CD4-positive, alpha-beta T cell treated with Interleukin-15 for 1 hour (primary cell): ENCODE measurements around the gene GHRH.

Experiments
- DNase-seq: peaks from one replicate; pipeline ENCODE4 v3.0.0-alpha.2; 2020

The GHRH gene

DNA sequence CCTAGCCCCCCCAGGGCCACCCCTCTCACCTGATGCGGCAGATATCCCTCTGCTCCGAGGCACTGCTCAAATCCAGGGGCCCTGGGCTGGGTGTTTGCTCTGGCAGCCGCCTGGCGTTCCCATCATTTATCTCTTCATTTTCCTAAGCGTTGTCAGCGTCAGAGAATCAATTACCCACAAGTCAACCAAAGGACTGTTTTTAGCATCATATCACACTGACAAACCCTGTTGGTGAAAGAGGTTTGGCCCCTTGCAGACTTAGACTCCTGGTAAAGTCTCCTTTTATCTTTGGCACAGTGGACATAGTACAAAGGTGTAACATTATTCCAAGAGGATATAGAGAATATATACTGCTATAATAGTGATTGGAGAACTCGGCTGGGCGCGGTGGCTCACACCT lies at the start of gene GHRH:
Gene GHRH, minus strand, starts transcription at position 101 of the 400 bp plus-strand sequence. CDS start 4,925 bp downstream, outside the sequence.
- DNase-seq = no peak

DNA sequence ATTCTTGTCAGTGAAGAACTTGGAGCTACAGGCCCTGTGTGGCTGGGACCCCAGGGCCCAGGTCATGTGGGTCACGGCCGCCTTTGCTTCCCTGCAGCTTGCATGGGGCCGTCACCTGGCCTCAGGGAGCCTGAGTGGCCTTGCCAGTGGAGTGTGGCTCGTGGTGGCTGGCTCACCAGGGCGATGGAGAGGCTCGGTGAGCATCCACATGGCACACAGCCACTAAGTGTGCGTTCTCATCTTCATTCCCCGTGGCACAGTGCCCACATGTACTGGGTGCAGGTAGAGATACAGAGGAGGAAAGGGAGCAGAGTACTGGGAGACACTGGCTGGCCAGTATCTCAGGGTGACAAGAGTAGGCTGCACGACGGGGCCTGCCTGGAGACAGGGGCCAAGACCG lies 49.3 kb upstream of the GHRH start:
- no peak for DNase-seq

DNA sequence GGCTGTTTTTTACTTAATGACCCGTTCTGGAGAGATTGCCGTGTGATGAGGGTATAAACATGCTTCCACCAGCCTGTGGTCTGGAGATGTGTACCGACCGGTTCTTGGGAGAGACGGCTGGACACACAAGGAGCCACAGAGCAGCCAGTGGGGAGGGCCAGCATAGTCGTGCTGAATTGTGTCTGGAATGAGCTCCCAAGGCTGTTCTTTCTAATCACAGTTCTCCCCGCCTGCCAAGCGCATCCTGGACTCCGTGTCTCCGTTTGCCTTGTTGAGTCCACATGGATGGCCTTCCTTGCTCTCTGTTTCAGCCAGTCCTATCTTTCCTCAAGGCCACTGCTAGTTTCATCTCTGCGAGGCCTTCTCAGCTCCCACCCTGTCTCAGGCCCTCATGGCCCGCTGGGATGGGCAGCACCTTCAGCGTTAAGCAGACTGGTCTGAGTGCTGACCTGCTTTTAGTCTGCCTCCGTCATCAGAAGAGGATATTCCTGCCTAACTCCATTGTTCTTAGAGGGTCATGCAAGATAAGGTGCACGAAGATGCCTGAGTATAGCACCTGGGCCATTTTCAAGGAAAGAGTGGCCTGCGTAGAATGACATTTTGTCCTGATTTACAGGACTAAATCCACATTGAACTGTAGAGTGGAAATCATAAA lies 48.4 kb upstream of the GHRH start:
- DNase-seq = no peak

GRCh38 chr20:37309290-37309689 lies 47.7 kb upstream of the GHRH start:
- no peak for DNase-seq

- no peak for DNase-seq
These were observed 46.8 kb upstream of the GHRH start for GRCh38 chr20:37308086-37309050.

DNA sequence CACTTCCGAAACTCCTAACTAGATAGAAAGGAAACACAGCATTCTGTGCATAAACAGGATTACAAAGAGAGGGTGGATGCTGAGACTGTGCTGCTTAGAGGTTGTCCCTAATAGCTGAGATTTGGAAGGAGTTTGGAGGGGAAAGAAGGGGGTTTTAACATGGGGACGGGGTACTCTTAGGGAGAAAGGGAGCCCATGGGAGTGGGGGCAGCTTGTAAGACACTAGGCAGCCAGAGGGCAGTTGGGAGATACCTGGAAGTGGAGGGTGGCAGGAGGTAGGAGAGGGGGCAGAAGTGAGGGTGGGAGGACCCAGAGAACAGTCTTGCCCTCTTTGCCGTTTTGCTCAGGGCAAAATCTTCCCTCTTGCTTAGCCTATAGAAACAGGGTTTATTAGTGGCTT lies 44.2 kb upstream of the GHRH start:
- no peak for DNase-seq

DNA sequence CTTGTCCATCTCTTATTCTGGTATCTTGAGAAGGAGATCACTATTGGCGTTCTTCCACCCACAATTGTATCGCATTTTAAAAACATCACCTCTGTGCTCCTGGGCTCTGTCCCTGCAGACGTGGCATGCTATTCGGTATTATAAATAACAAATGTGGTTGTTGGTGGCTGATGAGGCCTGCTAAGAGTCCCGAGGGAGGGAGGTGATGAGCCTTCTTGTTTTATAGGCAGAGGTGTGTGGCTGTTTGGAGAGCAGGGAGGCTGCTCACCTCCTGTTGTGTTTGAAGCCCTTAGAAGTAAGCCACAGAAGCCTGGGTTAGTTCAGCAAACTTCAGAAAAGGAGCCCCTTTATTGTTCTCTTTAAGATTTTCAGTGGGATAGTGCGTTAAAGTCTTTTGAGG lies 43.5 kb upstream of the GHRH start:
- no peak for DNase-seq

- DNase-seq = no peak
These were observed 42.0 kb upstream of the GHRH start for GRCh38 chr20:37303637-37304036.

- no peak for DNase-seq
These were observed 41.4 kb upstream of the GHRH start for GRCh38 chr20:37302981-37303380.

GRCh38 chr20:37301558-37301957 lies 39.9 kb upstream of the GHRH start:
- no peak for DNase-seq

GRCh38 chr20:37301120-37301519 lies 39.5 kb upstream of the GHRH start:
- DNase-seq = no peak

DNA sequence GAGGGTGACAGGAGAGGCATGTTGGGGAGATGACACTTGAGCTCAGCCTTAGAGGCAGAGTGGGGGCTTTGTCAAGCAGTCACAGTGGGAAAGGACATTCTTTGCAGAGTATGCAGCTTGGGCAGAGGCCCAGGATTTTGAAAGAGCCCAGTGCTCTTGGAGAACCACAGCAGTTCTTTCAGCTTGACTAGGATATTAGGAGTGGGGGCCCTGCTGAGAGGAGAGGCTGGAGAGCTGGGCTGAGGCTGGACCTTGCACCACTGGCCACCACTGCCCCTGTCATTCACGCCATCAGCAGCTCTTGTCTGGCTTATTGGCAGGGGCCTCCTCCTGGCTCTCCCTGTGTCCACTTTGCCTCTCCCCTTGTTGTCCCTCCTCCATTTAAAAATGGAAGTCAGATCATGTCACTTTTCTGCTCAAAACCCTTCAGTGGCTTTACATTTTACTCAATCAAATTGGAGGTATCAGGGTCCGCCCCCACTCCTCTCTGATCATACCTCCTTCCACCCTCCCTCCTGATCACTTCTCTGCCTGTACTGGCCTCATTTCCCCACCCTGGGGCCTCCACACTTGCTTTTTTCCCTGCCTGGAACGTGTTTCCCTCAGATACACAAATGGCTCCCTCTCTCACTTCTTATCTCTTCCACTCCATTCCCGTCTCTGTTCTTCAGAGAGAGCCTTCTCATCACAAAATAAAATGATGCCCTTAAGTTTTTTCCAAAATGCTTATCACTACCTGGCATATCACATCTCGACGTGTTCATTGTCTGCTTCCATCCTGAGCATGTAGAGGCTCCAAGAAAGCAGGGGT lies 38.3 kb upstream of the GHRH start:
- no peak for DNase-seq

DNA sequence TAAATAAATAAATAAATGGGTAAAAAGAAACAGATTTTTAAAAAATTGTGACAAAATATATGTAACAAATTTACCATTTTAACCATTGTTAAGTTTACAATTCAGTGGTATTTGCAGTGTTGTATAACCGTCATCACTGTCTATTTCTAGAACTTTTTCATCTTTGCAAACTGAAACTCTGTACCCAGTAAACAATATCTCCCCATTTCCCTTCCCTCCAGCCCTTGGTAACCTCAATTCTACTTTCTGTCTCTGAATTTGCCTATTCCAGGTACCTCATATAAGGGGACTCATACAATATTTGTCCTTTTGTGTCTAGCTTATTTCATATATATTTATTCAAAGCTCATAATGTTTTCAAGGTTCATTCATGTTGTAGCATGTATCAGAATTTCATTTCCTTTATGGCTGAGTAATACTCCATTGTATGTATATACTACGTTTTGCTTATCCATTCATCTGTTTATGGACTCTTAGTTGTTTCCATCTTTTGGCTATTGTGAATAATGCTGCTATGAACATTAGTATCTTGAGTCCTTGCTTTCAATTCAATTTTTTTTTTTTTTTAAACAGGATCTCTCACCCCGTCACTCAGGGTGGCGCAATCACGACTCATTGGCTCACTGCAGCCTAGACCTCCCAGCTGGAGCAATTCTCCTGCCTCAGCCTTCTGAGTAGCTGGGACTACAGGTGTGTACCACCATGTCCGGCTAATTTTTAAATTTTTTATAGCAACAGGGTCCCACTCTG lies 36.8 kb upstream of the GHRH start:
- DNase-seq = no peak

- DNase-seq = no peak
These were observed 35.6 kb upstream of the GHRH start for GRCh38 chr20:37297066-37297736.

GRCh38 chr20:37296371-37296770 lies 34.8 kb upstream of the GHRH start:
- no peak for DNase-seq

DNA sequence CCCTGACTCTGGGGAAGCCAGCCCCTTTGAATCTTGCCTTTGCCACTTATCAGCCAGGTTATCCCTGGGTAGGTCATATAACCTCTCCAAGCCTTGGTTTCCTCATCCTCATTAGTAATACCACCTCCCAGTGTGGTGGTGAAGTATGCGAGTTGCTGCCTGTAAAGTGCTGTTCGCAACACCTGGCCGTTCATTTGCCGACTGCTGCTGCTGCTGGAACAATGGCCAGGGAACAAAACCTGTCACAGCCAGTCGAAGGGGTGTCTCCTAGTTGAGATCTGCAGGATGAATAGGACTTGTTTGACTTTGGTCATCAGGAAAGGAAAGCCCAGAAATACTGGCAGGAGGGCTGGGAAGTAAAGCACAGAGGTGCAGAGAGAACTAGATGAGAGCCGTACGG lies 34.0 kb upstream of the GHRH start:
- no peak for DNase-seq

GRCh38 chr20:37295001-37295400 lies 33.4 kb upstream of the GHRH start:
- no peak for DNase-seq

DNA sequence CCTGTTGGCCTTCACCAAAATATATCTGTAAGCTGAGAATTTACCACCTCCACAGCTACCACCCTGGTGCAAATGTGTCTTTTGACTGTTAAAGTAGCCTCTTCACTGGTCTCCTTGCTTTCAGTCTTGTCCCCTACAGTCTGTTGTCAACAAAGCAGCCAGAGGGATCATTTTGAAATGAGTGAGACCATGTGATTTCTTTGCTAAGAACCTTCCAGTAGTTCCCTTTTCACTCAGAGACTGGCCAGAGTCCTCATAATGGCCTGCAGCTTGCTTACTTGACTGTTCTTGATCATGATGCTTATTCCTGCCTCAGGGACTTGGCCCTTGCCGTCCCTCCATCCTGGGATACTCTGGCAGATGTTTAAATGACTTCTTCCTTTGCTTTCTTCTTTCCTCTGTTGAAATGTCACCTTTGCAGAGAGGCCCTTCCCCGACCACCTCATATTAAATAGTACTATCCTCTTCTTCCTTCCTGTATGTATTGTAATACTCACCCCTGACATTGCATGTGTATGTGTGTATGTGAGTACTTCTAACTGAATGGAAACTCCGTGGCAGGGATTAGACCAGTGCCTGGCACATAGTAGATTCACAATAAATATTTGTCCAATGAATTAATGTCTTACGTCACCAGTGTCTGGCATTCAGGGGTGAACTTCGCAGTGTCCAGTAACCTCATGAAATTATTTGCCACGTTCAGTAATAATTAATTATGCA lies 32.8 kb upstream of the GHRH start:
- no peak for DNase-seq

GRCh38 chr20:37293301-37293943 lies 31.8 kb upstream of the GHRH start:
- DNase-seq = no peak

DNA sequence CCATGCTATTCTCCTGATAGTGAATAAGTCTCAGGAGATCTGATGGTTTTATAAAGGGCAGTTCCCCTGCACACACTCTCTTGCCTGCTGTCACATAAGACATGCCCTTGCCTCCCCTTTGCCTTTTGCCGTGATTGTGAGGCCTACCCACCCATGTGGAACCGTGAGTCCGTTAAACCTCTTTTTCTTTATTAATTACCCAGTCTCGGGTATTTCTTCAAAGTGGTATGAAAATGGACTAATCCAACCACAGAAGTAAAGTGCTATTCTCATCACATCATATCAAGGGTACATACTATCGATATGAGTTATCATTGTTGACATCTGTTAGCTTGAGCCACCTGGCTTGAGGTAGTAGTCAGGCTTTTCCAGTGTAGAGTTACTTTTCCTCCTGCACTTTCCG lies 30.1 kb upstream of the GHRH start:
- DNase-seq = no peak
